Thyroid gland (tissue), 4 donors: ENCODE data around the gene CYTH1. TPM values are rescaled to one million over a fixed set of nuclear protein-coding genes. Genes with fewer than 3 reads are reported as not detected.

Experiments
- DNase-seq, 2 donors: peaks; one replicate each; pipeline ENCODE4 v3.0.0-alpha.2; 2019
- H3K27ac ChIP-seq, 3 donors: fragments of 200-600 bp; sonication (generic); 1 replicate in 2 of 3; 2 replicates in 1 of 3; pipeline ENCODE4 v1.5.1; 2016 to 2019; ENCODE audit warnings: mild to moderate bottlenecking in 1 of 3, moderate library complexity in 1 of 3
- H3K27me3 ChIP-seq: fragments of 200-600 bp; sonication (generic); one replicate; pipeline ENCODE4 v1.5.1; 2019
- H3K36me3 ChIP-seq, 2 donors: fragments of 200-600 bp; sonication (generic); one replicate each; pipeline ENCODE4 v1.5.1; 2016 to 2019
- H3K4me1 ChIP-seq, 2 donors: fragments of 200-600 bp; sonication (generic); one replicate each; pipeline ENCODE4 v1.5.1; 2017 to 2019
- H3K4me3 ChIP-seq, 3 donors: fragments of 200-600 bp; sonication (generic); replicated peaks in 1 of 3; 1 replicate in 2 of 3; 2 replicates in 1 of 3; pipeline ENCODE4 v1.5.1; 2016; ENCODE audit warnings: mild to moderate bottlenecking in 1 of 3
- H3K9me3 ChIP-seq: fragments of 200-600 bp; sonication (generic); one replicate; pipeline ENCODE4 v1.5.1; 2017
- CTCF ChIP-seq, 6 experiments: fragments of 200-600 bp in 3 of 6; fragments of 450-650 bp in 3 of 6; sonication (generic) in 3 of 6; IDR thresholded peaks; one replicate each; pipeline ENCODE4 v1.5.1; 2016 to 2019; ENCODE audit warnings: antibody characterized with exemption in 6 of 6, mild to moderate bottlenecking in 2 of 6, inconsistent platforms in 1 of 6, moderate library complexity in 1 of 6
- POLR2A ChIP-seq, 2 donors: fragments of 450-650 bp; IDR thresholded peaks; one replicate each; pipeline ENCODE4 v1.6.1; 2017; ENCODE audit warnings: antibody characterized with exemption in 2 of 2, mild to moderate bottlenecking in 2 of 2, moderate library complexity in 1 of 2
- WGBS, 2 donors: methylation state at CpG; one replicate each; pipeline ENCODE4 v1.1.5; 2017; 5-methylcytosine and 5-hydroxymethylcytosine counted together
- intact Hi-C: fragments of 100-400 bp; cut with DNase I; formaldehyde crosslinking; loops from one replicate; pipeline ENCODE4 v1.15.1; 2023
- total RNA-seq, 4 donors: library from RNA; depleted of rRNA; stranded (reverse); fragments of >200 nt; gene quantifications; one replicate each; pipeline ENCODE4 v1.2.3, GENCODE V29; 2016

CYTH1 gene
- total RNA-seq, 4 donors from 2014 or later, result 69.0 to 94.5 (median 75.7) TPM

DNA sequence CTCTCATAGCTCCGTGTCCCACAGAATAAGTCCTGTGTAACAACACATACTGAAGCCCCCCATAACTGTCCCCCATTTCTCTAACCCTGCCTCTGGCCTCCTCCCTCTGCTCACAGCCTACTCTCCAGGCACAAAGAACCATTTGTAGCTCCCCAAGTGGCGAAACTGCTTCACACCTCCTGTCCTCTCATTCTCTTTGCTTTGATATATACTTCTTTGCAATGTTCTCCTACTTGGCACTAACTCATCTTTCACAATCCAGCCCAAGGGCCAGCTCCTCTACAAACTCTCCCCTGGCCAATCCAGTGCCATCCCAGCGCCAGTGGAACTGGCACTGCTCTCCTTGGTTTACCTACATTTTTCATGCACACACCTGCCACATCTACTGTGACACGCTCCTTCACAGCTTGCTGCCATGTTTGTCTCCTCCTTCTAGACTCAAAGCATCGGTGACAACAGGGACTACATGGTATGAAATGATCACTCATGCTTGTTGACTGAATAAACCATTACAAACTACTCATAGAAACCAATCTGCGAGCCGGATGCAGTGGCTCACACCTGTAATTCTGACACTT lies 12.8 kb downstream of the CYTH1 start:
- no peak overlapping the region for H3K4me3 ChIP-seq
- 94 to 95% methylated on average over 7 of the region's 7 CpGs for WGBS, 2 donors
- TF ChIP-seq CTCF (IDR thresholded peaks at IDR 0.05), result no peak
- TF ChIP-seq POLR2A (IDR thresholded peaks at IDR 0.05), result no peak

GRCh38 chr17:78767806-78768205 lies 14.3 kb downstream of the CYTH1 start:
- DNase-seq, result no peak
- H3K27me3 ChIP-seq, result no peaks in the 10 kb centered on the region
- no peaks in the 10 kb centered on the region for H3K9me3 ChIP-seq
- no peak overlapping the region for H3K27ac ChIP-seq
- intact Hi-C loops, result no loop called here
- peaks cover 21 to 56% of the 10 kb centered on the region in 2 donors for H3K4me1 ChIP-seq
- H3K4me3 ChIP-seq, result no peak overlapping the region
- no peaks in the 10 kb centered on the region for H3K36me3 ChIP-seq
- WGBS, 2 donors, result 78 to 82% methylated on average over 4 of the region's 4 CpGs
- TF ChIP-seq CTCF (IDR thresholded peaks at IDR 0.05), result no peak
- no peak for TF ChIP-seq POLR2A (IDR thresholded peaks at IDR 0.05)

More for the DNA sequence above, 12.8 kb downstream of the CYTH1 start:
- Histone ChIP-seq H3K9me3 (no peaks in the 10 kb centered on the region), H3K27me3 (no peaks in the 10 kb centered on the region), H3K36me3 (no peaks in the 10 kb centered on the region), H3K27ac (no peak overlapping the region), H3K4me1 (peaks cover 27 to 55% of the 10 kb centered on the region in 2 donors)
- intact Hi-C loops, result no loop called here
- DNase-seq, result no peak

GRCh38 chr17:78766743-78767294 lies 15.3 kb downstream of the CYTH1 start:
- Histone ChIP-seq H3K4me3 (no peak overlapping the region), H3K9me3 (no peaks in the 10 kb centered on the region), H3K27ac (no peak overlapping the region), H3K36me3 (no peaks in the 10 kb centered on the region), H3K4me1 (peaks cover 21 to 52% of the 10 kb centered on the region in 2 donors), H3K27me3 (no peaks in the 10 kb centered on the region)
- WGBS, 2 donors, result 86 to 91% methylated on average over 5 of the region's 5 CpGs
- DNase-seq, result no peak
- intact Hi-C loops, result no loop called here
- TF ChIP-seq POLR2A (IDR thresholded peaks at IDR 0.05) (no peak), CTCF (IDR thresholded peaks at IDR 0.05) (no peak)

DNA sequence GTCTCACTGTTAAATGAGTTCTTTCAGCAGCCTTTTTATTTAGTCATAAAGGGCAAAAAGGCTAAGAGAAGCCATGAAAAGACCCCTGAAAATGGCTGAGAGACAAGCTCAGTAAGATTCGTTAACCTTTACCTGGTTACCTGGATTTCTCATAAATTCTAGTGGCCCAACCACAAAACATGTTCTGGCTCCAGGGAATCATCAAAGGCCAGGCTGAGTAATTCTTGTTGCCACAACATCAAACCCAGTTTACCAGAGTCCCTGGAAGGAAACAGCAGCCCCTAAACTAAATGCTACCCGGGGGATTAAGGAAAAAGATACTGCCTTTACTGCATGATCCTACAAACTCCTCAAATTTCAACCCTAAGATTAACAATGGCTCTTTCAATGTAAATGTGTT lies 15.8 kb downstream of the CYTH1 start:
- Histone ChIP-seq H3K4me1 (peaks cover 21 to 51% of the 10 kb centered on the region in 2 donors), H3K36me3 (no peaks in the 10 kb centered on the region), H3K27ac (no peak overlapping the region), H3K9me3 (no peaks in the 10 kb centered on the region), H3K27me3 (no peaks in the 10 kb centered on the region), H3K4me3 (no peak overlapping the region)
- no peak for TF ChIP-seq POLR2A (IDR thresholded peaks at IDR 0.05)
- no peak for TF ChIP-seq CTCF (IDR thresholded peaks at IDR 0.05)
- WGBS, 2 donors, result 83% methylated on average over 2 of the region's 2 CpGs
- intact Hi-C loops, result no loop called here
- DNase-seq, result no peak

GRCh38 chr17:78765821-78766220 lies 16.3 kb downstream of the CYTH1 start:
- no peak for DNase-seq
- H3K9me3 ChIP-seq, result no peaks in the 10 kb centered on the region
- WGBS, 2 donors, result 70 to 82% methylated on average over 3 of the region's 3 CpGs
- H3K27me3 ChIP-seq, result no peaks in the 10 kb centered on the region
- H3K4me1 ChIP-seq, result peaks cover 21 to 55% of the 10 kb centered on the region in 2 donors
- TF ChIP-seq CTCF (IDR thresholded peaks at IDR 0.05), result no peak
- no peak for TF ChIP-seq POLR2A (IDR thresholded peaks at IDR 0.05)
- H3K4me3 ChIP-seq, result no peak overlapping the region
- intact Hi-C loops, result no loop called here
- H3K27ac ChIP-seq, result no peak overlapping the region
- H3K36me3 ChIP-seq, result no peaks in the 10 kb centered on the region
